ENCODE measurements around the gene TNFRSF4.
A peak's percentile ranks its signal among the peaks of the same experiment; 100 is the strongest.

TNFRSF4 gene

GRCh38 chr1:1243266-1243660 is 29.3 kb upstream of the TNFRSF4 start:
- H3K9ac ChIP-seq (ENCODE audit: low read length) = no peak overlapping the region
- H3K4me1 ChIP-seq (ENCODE audit: control insufficient read depth, insufficient read depth, low read length) = peaks cover 18% of the 10 kb centered on the region
- no peaks in the 10 kb centered on the region for H3K36me3 ChIP-seq (ENCODE audit: control insufficient read depth, insufficient read depth, low read length)
- H3K27me3 ChIP-seq (ENCODE audit: control insufficient read depth, insufficient read depth, low read length) = peaks cover 50% of the 10 kb centered on the region
- H3K4me3 ChIP-seq (ENCODE audit: low read length) = no peak overlapping the region
- H3K9me3 ChIP-seq (ENCODE audit: control insufficient read depth, low read length) = no peaks in the 10 kb centered on the region

- no peaks in the 10 kb centered on the region for H3K36me3 ChIP-seq (ENCODE audit: control insufficient read depth, insufficient read depth, low read length)
- H3K27me3 ChIP-seq (ENCODE audit: control insufficient read depth, insufficient read depth, low read length) = peaks cover 50% of the 10 kb centered on the region
- H3K4me3 ChIP-seq (ENCODE audit: low read length) = no peak overlapping the region
- H3K9me3 ChIP-seq (ENCODE audit: control insufficient read depth, low read length) = no peaks in the 10 kb centered on the region
- H3K9ac ChIP-seq (ENCODE audit: low read length) = no peak overlapping the region
- peaks cover 24% of the 10 kb centered on the region for H3K4me1 ChIP-seq (ENCODE audit: control insufficient read depth, insufficient read depth, low read length)
Observed at GRCh38 chr1:1242461-1243265, 28.7 kb upstream of the TNFRSF4 start.

- Histone ChIP-seq H3K27me3 (ENCODE audit: control insufficient read depth, insufficient read depth, low read length) (peaks cover 50% of the 10 kb centered on the region), H3K4me1 (ENCODE audit: control insufficient read depth, insufficient read depth, low read length) (peaks cover 31% of the 10 kb centered on the region), H3K9me3 (ENCODE audit: control insufficient read depth, low read length) (no peaks in the 10 kb centered on the region), H3K9ac (ENCODE audit: low read length) (no peak overlapping the region), H3K4me3 (ENCODE audit: low read length) (no peak overlapping the region), H3K36me3 (ENCODE audit: control insufficient read depth, insufficient read depth, low read length) (no peaks in the 10 kb centered on the region)
Observed at GRCh38 chr1:1241588-1242219, 27.8 kb upstream of the TNFRSF4 start.

GRCh38 chr1:1240822-1241587 is 27.1 kb upstream of the TNFRSF4 start:
- Histone ChIP-seq H3K4me3 (ENCODE audit: low read length) (no peak overlapping the region), H3K27me3 (ENCODE audit: control insufficient read depth, insufficient read depth, low read length) (peaks cover 47% of the 10 kb centered on the region), H3K36me3 (ENCODE audit: control insufficient read depth, insufficient read depth, low read length) (no peaks in the 10 kb centered on the region), H3K9ac (ENCODE audit: low read length) (no peak overlapping the region), H3K4me1 (ENCODE audit: control insufficient read depth, insufficient read depth, low read length) (peaks cover 31% of the 10 kb centered on the region), H3K9me3 (ENCODE audit: control insufficient read depth, low read length) (no peaks in the 10 kb centered on the region)

DNA sequence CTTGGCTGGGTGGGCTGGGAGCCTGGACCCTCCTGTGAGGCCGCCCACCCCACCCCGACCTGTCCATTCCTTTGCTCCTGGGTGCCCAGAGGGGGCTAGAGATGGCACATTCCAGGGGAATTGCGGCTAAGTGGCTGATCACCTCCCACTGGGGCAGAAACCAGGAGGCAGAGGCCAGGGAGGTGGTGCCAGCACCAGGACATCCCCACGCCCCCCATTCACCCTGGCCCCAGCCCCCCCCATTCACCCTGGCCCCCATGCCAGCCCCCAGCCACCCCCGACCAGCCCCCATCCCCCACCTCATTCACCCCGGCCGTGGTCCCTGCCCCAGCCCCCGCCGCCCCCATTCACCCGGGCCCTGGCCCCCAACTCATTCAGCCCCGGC is 26.4 kb upstream of the TNFRSF4 start:
- no peak overlapping the region for H3K9ac ChIP-seq (ENCODE audit: low read length)
- peaks cover 41% of the 10 kb centered on the region for H3K27me3 ChIP-seq (ENCODE audit: control insufficient read depth, insufficient read depth, low read length)
- no peak overlapping the region for H3K4me3 ChIP-seq (ENCODE audit: low read length)
- H3K36me3 ChIP-seq (ENCODE audit: control insufficient read depth, insufficient read depth, low read length) = no peaks in the 10 kb centered on the region
- H3K9me3 ChIP-seq (ENCODE audit: control insufficient read depth, low read length) = no peaks in the 10 kb centered on the region
- peaks cover 31% of the 10 kb centered on the region for H3K4me1 ChIP-seq (ENCODE audit: control insufficient read depth, insufficient read depth, low read length)

DNA sequence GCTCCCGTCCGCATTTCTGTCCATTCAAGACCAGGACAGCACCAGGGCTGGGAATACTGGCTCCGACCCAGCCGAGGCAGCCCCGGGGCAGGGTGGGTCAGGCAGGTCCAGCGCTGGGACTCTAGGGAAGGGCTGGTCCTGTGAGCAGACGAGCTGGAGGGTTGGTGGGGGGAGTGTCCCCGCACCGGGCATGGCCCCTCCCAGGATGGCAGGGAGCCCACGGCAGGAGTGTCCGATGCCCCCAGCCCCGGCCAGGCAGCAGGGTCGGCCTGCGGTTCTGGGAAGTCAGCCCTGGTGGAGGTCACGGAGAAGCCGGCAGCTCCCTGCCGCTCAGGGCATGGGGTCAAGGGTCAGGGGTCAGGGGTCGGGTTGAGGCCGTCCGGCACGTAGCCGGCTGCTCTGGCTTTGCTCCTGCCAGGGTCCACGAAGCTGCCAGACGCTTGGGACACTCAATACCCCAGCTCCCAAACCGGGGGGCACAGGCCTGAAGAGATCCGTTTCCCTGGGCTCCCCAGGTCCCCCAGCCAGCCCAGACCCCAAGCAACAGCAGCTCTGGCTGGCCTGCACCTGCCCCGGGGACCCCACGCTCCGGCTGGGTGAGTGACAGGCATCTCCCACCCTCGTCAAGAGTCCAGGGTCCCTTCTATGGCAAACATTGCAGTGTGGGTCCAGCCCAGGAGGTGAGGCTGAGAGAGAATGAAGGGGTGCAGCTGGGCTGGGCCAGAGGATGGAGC is 25.8 kb upstream of the TNFRSF4 start:
- Histone ChIP-seq H3K4me3 (ENCODE audit: low read length) (no peak overlapping the region), H3K9me3 (ENCODE audit: control insufficient read depth, low read length) (no peaks in the 10 kb centered on the region), H3K4me1 (ENCODE audit: control insufficient read depth, insufficient read depth, low read length) (peaks cover 31% of the 10 kb centered on the region), H3K9ac (ENCODE audit: low read length) (no peak overlapping the region), H3K36me3 (ENCODE audit: control insufficient read depth, insufficient read depth, low read length) (no peaks in the 10 kb centered on the region), H3K27me3 (ENCODE audit: control insufficient read depth, insufficient read depth, low read length) (peaks cover 40% of the 10 kb centered on the region)

DNA sequence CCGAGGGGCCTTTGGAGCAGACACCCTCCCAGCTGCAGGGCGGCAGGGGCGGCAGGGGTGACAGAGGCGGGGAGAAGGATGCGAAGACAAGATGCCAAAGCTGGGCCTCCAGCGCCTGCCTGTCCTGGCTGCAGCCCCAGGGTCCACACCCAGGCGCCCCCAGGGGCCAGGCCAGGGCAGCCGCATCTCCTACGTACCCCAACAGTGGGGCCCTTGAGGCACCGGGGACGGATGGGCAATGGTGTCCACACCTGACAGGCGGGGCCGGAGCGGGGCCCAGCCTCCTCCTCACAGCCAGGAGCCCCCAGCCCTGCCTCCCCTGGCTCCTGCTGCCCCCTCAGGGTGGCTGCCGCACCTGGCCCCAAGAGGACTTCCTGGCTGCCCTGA is 25.3 kb upstream of the TNFRSF4 start:
- H3K9ac ChIP-seq (ENCODE audit: low read length) = no peak overlapping the region
- peaks cover 40% of the 10 kb centered on the region for H3K27me3 ChIP-seq (ENCODE audit: control insufficient read depth, insufficient read depth, low read length)
- no peaks in the 10 kb centered on the region for H3K36me3 ChIP-seq (ENCODE audit: control insufficient read depth, insufficient read depth, low read length)
- H3K4me3 ChIP-seq (ENCODE audit: low read length) = no peak overlapping the region
- H3K4me1 ChIP-seq (ENCODE audit: control insufficient read depth, insufficient read depth, low read length) = peaks cover 28% of the 10 kb centered on the region
- no peaks in the 10 kb centered on the region for H3K9me3 ChIP-seq (ENCODE audit: control insufficient read depth, low read length)

- H3K27me3 ChIP-seq (ENCODE audit: control insufficient read depth, insufficient read depth, low read length) = peaks cover 40% of the 10 kb centered on the region
- H3K36me3 ChIP-seq (ENCODE audit: control insufficient read depth, insufficient read depth, low read length) = no peaks in the 10 kb centered on the region
- no peak overlapping the region for H3K9ac ChIP-seq (ENCODE audit: low read length)
Observed at GRCh38 chr1:1238702-1239178, 24.8 kb upstream of the TNFRSF4 start.

DNA sequence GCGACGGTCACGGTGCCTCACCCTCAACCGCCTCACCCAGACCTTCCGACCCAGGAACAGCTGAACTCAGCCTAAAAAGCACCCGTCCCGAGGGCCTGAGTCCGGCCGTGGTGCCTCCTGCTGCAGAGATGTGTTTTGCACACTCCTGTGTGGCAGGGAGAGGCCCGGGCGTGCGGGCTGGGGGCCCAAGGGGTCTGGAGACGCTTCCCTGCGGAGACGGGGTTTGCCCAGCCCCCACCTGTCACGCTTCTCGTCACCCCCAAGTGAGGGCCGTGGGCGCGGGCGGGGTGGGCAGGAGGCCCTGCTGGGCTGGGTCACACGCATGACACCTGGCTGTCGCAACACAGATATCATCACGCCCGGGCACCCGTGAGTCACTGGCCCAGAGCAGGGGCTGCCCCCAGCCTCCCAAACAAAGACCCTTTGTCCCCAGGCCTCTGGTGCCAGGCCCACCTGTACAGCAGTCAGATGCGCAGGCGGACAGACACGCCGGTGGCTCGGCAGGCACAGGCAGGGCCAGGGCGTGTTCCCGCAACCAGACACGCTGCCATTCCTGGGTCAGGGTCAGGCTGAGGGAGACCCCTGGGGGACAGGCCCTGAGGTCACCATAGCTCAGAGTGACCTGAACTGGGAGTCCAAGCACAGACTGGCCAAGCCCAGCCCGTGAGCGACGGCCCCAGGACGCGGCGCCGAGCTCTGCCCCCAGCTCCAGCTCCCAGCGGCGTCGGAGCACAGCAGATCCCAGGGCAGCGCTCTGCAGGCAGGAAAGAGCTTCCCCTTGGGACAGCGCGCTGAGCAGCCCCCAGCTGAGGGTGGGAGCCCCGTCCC is 24.1 kb upstream of the TNFRSF4 start:
- H3K36me3 ChIP-seq (ENCODE audit: control insufficient read depth, insufficient read depth, low read length) = no peaks in the 10 kb centered on the region
- peaks cover 28% of the 10 kb centered on the region for H3K4me1 ChIP-seq (ENCODE audit: control insufficient read depth, insufficient read depth, low read length)
- peak overlapping the region; percentile 17 for H3K9ac ChIP-seq (ENCODE audit: low read length)
- no peaks in the 10 kb centered on the region for H3K9me3 ChIP-seq (ENCODE audit: control insufficient read depth, low read length)
- H3K27me3 ChIP-seq (ENCODE audit: control insufficient read depth, insufficient read depth, low read length) = peaks cover 40% of the 10 kb centered on the region
- no peak overlapping the region for H3K4me3 ChIP-seq (ENCODE audit: low read length)

More at GRCh38 chr1:1238702-1239178, 24.8 kb upstream of the TNFRSF4 start:
- peaks cover 23% of the 10 kb centered on the region for H3K4me1 ChIP-seq (ENCODE audit: control insufficient read depth, insufficient read depth, low read length)
- H3K4me3 ChIP-seq (ENCODE audit: low read length) = no peak overlapping the region
- no peaks in the 10 kb centered on the region for H3K9me3 ChIP-seq (ENCODE audit: control insufficient read depth, low read length)

DNA sequence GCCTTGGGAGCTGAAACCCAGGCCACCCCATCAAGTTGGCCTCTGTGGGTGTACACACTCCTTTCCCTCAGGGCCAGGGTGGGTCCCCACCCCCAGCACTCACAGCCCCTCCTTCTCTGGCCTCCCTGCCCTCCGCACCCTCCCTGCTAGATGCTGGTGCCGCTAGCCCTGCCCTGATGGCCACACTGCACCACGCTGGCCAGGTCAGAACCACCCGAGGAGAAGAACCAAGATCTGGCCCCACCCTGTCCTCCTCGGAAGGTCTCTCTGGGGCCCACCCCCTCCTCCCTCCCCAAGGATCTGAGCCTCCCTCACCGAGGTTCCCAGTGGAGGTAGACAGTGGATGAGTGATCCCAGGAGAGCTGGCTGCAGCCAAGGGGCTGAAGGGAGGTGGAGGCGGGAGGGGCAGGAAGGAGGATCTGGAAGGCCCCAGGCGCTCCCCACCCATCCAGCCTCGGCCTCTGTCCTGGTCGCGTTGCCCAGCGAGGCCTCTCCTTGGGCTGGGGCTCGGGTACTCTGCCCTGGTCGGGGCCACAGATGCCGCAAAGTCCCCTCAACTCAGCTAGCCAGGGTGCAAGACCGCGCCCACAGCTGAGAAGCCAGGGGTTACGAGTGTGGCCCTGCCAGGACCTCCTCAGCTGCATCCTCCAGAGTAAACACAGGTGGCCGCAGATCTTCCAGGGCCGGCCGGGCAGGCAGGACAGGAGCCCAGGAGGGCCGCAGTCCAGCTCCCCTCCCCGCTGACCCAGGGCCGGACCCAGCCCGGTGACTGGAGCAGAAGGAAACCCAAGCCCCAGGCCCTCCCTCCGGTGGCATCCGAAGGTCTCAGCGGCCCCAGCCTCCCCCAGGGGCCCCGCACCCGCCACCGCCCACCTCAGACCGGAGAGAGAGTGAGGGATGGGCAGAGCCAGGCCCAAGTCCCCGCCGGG is 23.3 kb upstream of the TNFRSF4 start:
- Histone ChIP-seq H3K27me3 (ENCODE audit: control insufficient read depth, insufficient read depth, low read length) (peaks cover 40% of the 10 kb centered on the region), H3K4me1 (ENCODE audit: control insufficient read depth, insufficient read depth, low read length) (peaks cover 34% of the 10 kb centered on the region), H3K9ac (ENCODE audit: low read length) (peak overlapping the region; percentile 17), H3K4me3 (ENCODE audit: low read length) (no peak overlapping the region), H3K36me3 (ENCODE audit: control insufficient read depth, insufficient read depth, low read length) (no peaks in the 10 kb centered on the region), H3K9me3 (ENCODE audit: control insufficient read depth, low read length) (no peaks in the 10 kb centered on the region)
